Progenitor cell of endocrine pancreas (in vitro differentiated cells): ENCODE data around the gene SLC35F3. TPM values are rescaled to one million over a fixed set of nuclear protein-coding genes. Genes with fewer than 3 reads are reported as not detected.
"Not testable (repeated sequence)": the region's sequence is repeated elsewhere in the genome, so short reads cannot be mapped to it uniquely, and the experiment has no call there.

Experiments
- DNase-seq: peaks from one replicate; pipeline ENCODE4 v3.0.0; 2021; ENCODE audit warnings: low spot score; ENCODE audit not compliant: unreplicated experiment
- H3K27ac Mint-ChIP-seq: 2 replicates; pipeline ENCODE4 v1.8.0; 2021; ENCODE audit warnings: mild to moderate bottlenecking, moderate library complexity, mixed read lengths
- H3K27me3 Mint-ChIP-seq: 2 replicates; pipeline ENCODE4 v1.8.0; 2021; ENCODE audit warnings: mixed read lengths
- H3K36me3 Mint-ChIP-seq: 2 replicates; pipeline ENCODE4 v1.8.0; 2022; ENCODE audit warnings: mixed read lengths; ENCODE audit not compliant: insufficient read depth
- H3K4me1 Mint-ChIP-seq: 2 replicates; pipeline ENCODE4 v1.8.0; 2021; ENCODE audit warnings: low read depth, mixed read lengths
- H3K4me3 Mint-ChIP-seq: 2 replicates; pipeline ENCODE4 v1.8.0; 2021; ENCODE audit warnings: low read depth, mild to moderate bottlenecking, moderate library complexity, mixed read lengths
- H3K9me3 Mint-ChIP-seq: 2 replicates; pipeline ENCODE4 v1.8.0; 2021; ENCODE audit warnings: low read depth, mixed read lengths
- total RNA-seq: library from RNA; stranded (reverse); gene quantifications from 2 replicates; pipeline ENCODE4 v1.2.1, GENCODE V29; 2021
- TF ChIP-seq, protein P1 (sequence below): fragments of 200-600 bp; sonication (generic); IDR thresholded peaks from one replicate; pipeline ENCODE4 v1.5.0; 2021; ENCODE audit warnings: antibody characterized with exemption, mild to moderate bottlenecking; ENCODE audit not compliant: unreplicated experiment

The SLC35F3 gene
- total RNA-seq, 1 donor from 2014 or later: 0.74 TPM

DNA sequence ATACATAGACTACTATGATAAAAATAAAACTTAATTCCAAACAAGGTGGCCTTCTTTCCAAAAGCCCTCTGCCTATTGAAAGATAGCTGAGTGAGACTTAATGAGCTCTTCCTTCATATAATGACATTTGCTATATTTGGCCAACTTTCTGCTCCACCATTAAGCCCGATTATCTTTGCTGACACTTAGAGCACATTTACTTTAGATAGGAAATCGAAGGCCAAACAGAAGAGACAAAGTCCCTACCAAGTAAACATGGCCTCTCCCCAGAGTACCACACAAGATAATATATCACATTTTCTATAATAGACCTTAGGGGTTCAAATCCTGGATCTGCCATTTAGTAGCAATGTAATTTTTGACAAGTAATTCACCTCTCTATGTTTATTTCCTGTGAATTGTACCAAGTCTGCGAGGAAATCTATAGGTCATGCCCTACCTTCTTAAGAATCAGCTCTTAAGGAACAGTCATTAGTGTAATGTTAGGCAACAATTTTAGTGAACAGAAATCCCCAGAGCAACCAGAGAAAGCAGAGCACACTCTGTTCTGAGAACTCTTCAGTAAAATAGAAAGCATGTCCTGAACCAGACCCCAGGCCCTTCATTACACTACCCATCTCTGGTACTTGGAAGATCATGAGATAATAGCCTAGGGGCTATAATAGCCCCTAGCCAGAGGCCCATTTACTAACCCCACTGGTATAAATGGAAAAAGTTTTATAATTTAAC is 451.5 kb downstream of the SLC35F3 start:
- H3K4me1 Mint-ChIP-seq: peaks cover 6% of the 10 kb centered on the region
- H3K9me3 Mint-ChIP-seq: peaks cover 3% of the 10 kb centered on the region
- no peaks in the 10 kb centered on the region for H3K27me3 Mint-ChIP-seq
- H3K27ac Mint-ChIP-seq: no peak overlapping the region
- no peaks in the 10 kb centered on the region for H3K36me3 Mint-ChIP-seq
- no peak overlapping the region for H3K4me3 Mint-ChIP-seq
- no peak for DNase-seq
- TF ChIP-seq, protein P1, sequence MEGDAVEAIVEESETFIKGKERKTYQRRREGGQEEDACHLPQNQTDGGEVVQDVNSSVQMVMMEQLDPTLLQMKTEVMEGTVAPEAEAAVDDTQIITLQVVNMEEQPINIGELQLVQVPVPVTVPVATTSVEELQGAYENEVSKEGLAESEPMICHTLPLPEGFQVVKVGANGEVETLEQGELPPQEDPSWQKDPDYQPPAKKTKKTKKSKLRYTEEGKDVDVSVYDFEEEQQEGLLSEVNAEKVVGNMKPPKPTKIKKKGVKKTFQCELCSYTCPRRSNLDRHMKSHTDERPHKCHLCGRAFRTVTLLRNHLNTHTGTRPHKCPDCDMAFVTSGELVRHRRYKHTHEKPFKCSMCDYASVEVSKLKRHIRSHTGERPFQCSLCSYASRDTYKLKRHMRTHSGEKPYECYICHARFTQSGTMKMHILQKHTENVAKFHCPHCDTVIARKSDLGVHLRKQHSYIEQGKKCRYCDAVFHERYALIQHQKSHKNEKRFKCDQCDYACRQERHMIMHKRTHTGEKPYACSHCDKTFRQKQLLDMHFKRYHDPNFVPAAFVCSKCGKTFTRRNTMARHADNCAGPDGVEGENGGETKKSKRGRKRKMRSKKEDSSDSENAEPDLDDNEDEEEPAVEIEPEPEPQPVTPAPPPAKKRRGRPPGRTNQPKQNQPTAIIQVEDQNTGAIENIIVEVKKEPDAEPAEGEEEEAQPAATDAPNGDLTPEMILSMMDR: no peak

DNA sequence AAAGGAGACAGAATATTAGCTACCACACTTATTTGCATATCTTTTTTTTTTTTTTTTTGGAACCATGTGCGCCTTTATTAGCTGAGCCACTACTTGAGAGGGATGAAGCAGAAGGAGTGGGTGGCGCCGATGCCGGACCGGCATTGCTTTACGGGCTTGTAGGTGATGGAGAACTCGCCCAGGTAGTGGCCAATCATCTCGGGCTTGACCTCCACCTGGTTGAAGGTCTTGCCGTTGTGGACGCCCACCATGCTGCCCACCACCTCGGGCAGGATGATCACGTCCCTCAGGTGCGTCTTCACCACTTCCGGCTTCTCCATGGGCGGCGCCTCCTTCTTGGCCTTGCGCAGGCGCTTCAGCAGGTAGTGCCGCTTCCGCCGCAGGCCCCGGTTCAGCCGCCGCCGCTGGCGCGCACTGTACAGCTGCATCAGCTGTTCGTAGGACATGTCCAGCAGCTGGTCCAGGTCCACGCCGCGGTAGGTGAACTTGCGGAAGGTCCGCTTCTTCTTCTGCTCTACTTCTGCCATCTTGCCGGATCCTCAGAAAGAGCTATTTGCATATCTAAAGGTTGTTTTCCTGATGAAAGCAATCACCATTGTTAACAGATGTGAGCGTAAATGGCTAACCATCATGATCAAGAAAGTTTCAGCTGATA is 452.3 kb downstream of the SLC35F3 start:
- H3K27ac Mint-ChIP-seq, H3K36me3 Mint-ChIP-seq, H3K27me3 Mint-ChIP-seq, DNase-seq, H3K4me1 Mint-ChIP-seq, H3K9me3 Mint-ChIP-seq, H3K4me3 Mint-ChIP-seq: not testable (repeated sequence)

DNA sequence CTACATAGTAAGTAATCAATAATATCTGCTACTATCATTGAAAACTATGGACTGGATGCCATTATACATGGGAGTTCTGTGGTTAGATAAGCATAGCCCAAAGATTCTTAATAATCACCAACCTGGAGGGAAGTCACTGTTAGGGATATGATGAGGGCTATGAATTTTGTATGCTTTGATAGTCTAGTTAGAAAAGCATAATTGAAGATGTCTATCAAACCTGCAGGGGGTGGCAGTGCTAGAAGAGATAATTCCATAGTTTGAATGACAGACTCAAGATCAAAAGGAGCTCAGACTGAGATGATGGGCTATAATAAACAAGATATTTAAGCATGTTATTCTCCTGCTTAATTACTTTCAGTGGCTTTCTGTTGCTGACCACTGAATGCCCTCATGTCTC is 453.4 kb downstream of the SLC35F3 start:
- Mint-ChIP-seq H3K27me3 (no peaks in the 10 kb centered on the region), H3K36me3 (no peaks in the 10 kb centered on the region), H3K9me3 (peaks cover 3% of the 10 kb centered on the region), H3K27ac (no peak overlapping the region), H3K4me3 (no peak overlapping the region), H3K4me1 (peaks cover 6% of the 10 kb centered on the region)
- no peak for DNase-seq
- TF ChIP-seq, protein P1: no peak

DNA sequence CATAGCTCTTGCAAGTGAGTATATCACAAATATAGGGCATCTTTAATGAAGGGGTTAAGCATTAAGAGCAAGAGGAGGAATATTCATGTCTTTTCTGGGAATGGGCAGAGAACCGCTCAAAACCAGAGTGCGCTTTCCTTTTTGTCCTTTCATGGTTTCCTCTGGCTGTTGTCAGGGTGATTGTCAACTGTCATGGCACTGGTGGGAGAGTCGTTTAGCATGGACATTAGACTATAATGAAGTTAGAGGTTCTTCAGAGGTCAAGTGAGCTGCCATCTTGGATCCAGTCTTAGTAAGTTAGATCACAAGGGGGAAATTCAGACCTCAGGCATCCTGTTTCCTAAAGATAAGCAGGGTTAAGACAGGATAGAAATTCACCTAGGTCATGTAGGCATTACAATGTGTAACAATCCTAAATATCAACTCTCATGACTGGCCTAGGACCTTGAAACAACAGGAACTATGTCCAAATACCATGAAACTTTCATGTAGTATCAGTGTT is 456.7 kb downstream of the SLC35F3 start:
- TF ChIP-seq, protein P1: no peak
- DNase-seq: no peak
- Mint-ChIP-seq H3K4me3 (no peak overlapping the region), H3K27me3 (peaks cover 4% of the 10 kb centered on the region), H3K4me1 (peaks cover under 1% of the 10 kb centered on the region), H3K36me3 (no peaks in the 10 kb centered on the region), H3K27ac (no peak overlapping the region), H3K9me3 (no peaks in the 10 kb centered on the region)

DNA sequence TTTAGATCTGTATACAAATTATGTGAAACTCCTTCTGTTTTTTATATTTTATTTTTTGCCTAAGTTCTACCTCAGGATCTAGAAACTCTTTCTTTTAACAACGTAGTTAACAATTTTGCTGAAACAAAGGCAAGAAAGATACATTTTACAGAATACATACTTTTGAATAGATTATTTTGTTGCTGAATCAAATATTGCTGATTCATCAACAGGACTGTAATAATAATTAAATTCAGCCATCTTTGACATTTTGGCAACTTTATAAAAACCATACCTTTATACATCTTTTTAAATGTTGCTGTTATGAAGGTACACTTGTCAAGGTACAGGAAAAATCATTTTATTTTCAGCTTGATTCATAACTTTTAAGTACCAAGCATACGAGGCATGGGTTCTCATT is 458.1 kb downstream of the SLC35F3 start:
- no peaks in the 10 kb centered on the region for H3K36me3 Mint-ChIP-seq
- TF ChIP-seq, protein P1: no peak
- no peaks in the 10 kb centered on the region for H3K4me1 Mint-ChIP-seq
- no peak overlapping the region for H3K4me3 Mint-ChIP-seq
- no peak for DNase-seq
- H3K27ac Mint-ChIP-seq: no peak overlapping the region
- no peaks in the 10 kb centered on the region for H3K9me3 Mint-ChIP-seq
- peaks cover 4% of the 10 kb centered on the region for H3K27me3 Mint-ChIP-seq
